GM23338 (cell line): ENCODE measurements around the gene DDX54. TPM values are rescaled to one million over a fixed set of nuclear protein-coding genes. Genes with fewer than 3 reads are reported as not detected.
"Not testable (repeated sequence)": the region's sequence is repeated elsewhere in the genome, so short reads cannot be mapped to it uniquely, and the experiment has no call there.

Experiments used
- ATAC-seq: fragments of 200-7000 bp; cut with Tn5 transposase; 3 replicates; pipeline ENCODE4 v1.9.1; 2020
- DNase-seq: peaks from one replicate; pipeline ENCODE4 v3.0.0-alpha.2; 2015; ENCODE audit warnings: low spot score
- H2AFZ ChIP-seq: fragments of 200-600 bp; sonication (generic); 2 replicates; pipeline ENCODE4 v1.8.0; 2016; ENCODE audit warnings: antibody characterized with exemption, mild to moderate bottlenecking, moderate library complexity
- H3F3A ChIP-seq: fragments of 200-600 bp; sonication (generic); replicated peaks from 2 replicates; pipeline ENCODE4 v1.8.0; 2017; ENCODE audit warnings: antibody characterized with exemption, mixed run types, low read depth
- H3K27ac ChIP-seq: fragments of 200-600 bp; sonication (generic); 2 replicates; pipeline ENCODE4 v1.6.1; 2016; ENCODE audit warnings: low read depth
- H3K27me3 ChIP-seq: fragments of 200-600 bp; sonication (generic); 2 replicates; pipeline ENCODE4 v1.8.0; 2016; ENCODE audit warnings: mild to moderate bottlenecking, mixed run types, moderate library complexity; ENCODE audit not compliant: insufficient read depth
- H3K36me3 ChIP-seq: fragments of 200-600 bp; sonication (generic); 2 replicates; pipeline ENCODE4 v1.8.0; 2016; ENCODE audit warnings: mild to moderate bottlenecking; ENCODE audit not compliant: insufficient read depth
- H3K4me1 ChIP-seq: fragments of 200-600 bp; sonication (generic); 2 replicates; pipeline ENCODE4 v1.8.0; 2016; ENCODE audit warnings: mild to moderate bottlenecking, moderate library complexity; ENCODE audit not compliant: insufficient read depth
- H3K4me2 ChIP-seq: fragments of 200-600 bp; sonication (generic); 2 replicates; pipeline ENCODE4 v1.7.1; 2017; ENCODE audit warnings: mixed run types
- H3K4me3 ChIP-seq: fragments of 200-600 bp; sonication (generic); 2 replicates; pipeline ENCODE4 v1.6.1; 2016; ENCODE audit warnings: mixed run types
- H3K79me2 ChIP-seq: fragments of 200-600 bp; sonication (generic); replicated peaks from 2 replicates; pipeline ENCODE4 v1.8.0; 2017; ENCODE audit warnings: mild to moderate bottlenecking; ENCODE audit not compliant: insufficient read depth
- H3K9me2 ChIP-seq: fragments of 200-600 bp; sonication (generic); 2 replicates; pipeline ENCODE4 v1.8.0; 2017; ENCODE audit not compliant: insufficient read depth
- H4K20me1 ChIP-seq: fragments of 200-600 bp; sonication (generic); replicated peaks from 2 replicates; pipeline ENCODE4 v1.8.0; 2017; ENCODE audit warnings: mild to moderate bottlenecking; ENCODE audit not compliant: insufficient read depth
- H3K27ac Mint-ChIP-seq: 2 replicates; pipeline ENCODE4 v1.8.0; 2020; ENCODE audit warnings: inconsistent platforms, mild to moderate bottlenecking, moderate library complexity, mixed read lengths
- H3K27me3 Mint-ChIP-seq: 3 replicates; pipeline ENCODE4 v1.8.0; 2022; ENCODE audit warnings: low read depth, mild to moderate bottlenecking, moderate library complexity, mixed read lengths, inconsistent platforms; ENCODE audit not compliant: insufficient read depth, poor library complexity
- H3K36me3 Mint-ChIP-seq: 3 replicates; pipeline ENCODE4 v1.8.0; 2021; ENCODE audit warnings: low read depth, mild to moderate bottlenecking, inconsistent platforms, moderate library complexity, mixed read lengths
- H3K4me1 Mint-ChIP-seq: 3 replicates; pipeline ENCODE4 v1.8.0; 2020; ENCODE audit warnings: mild to moderate bottlenecking, inconsistent platforms, mixed read lengths
- H3K4me3 Mint-ChIP-seq: 3 replicates; pipeline ENCODE4 v1.8.0; 2021; ENCODE audit warnings: moderate library complexity, mild to moderate bottlenecking, inconsistent platforms, mixed read lengths
- H3K9me3 Mint-ChIP-seq: 3 replicates; pipeline ENCODE4 v1.8.0; 2020; ENCODE audit warnings: moderate library complexity, mild to moderate bottlenecking, inconsistent platforms, mixed read lengths
- CREB1 ChIP-seq: fragments of 250-450 bp; sonication (Bioruptor Pico); IDR thresholded peaks from 2 replicates; pipeline ENCODE4 v1.5.0; 2020; ENCODE audit warnings: low read depth, mild to moderate bottlenecking, moderate library complexity
- CTCF ChIP-seq, 2 experiments: fragments of 200-600 bp in 1 of 2; sonication (generic) in 1 of 2; conservative IDR thresholded peaks; 2 replicates each; pipeline versions ENCODE4 v1.5.1 to v1.6.1; 2016 to 2017; ENCODE audit warnings: antibody characterized with exemption in 2 of 2, low read depth in 2 of 2, mild to moderate bottlenecking in 2 of 2, moderate library complexity in 1 of 2
- ETS1 ChIP-seq: IDR thresholded peaks from 2 replicates; pipeline ENCODE4 v1.6.1; 2016; ENCODE audit warnings: antibody characterized with exemption
- EZH2 ChIP-seq: fragments of 200-600 bp; sonication (generic); IDR thresholded peaks from one replicate; pipeline ENCODE4 v1.8.0; 2017; ENCODE audit warnings: antibody characterized with exemption, mild to moderate bottlenecking, low read depth; ENCODE audit not compliant: unreplicated experiment
- EZH2phosphoT487 ChIP-seq: fragments of 200-600 bp; sonication (generic); IDR thresholded peaks from one replicate; pipeline ENCODE4 v1.8.1; 2018; ENCODE audit warnings: antibody characterized with exemption; ENCODE audit not compliant: unreplicated experiment
- NANOG ChIP-seq: IDR thresholded peaks from 2 replicates; pipeline ENCODE4 v1.6.1; 2016; ENCODE audit warnings: antibody characterized with exemption, borderline replicate concordance
- POLR2AphosphoS5 ChIP-seq: IDR thresholded peaks from 2 replicates; pipeline ENCODE4 v1.6.1; 2016; ENCODE audit warnings: antibody characterized with exemption, low read depth
- REST ChIP-seq: IDR thresholded peaks from one replicate; pipeline ENCODE4 v1.6.1; 2018; ENCODE audit warnings: antibody characterized with exemption; ENCODE audit not compliant: unreplicated experiment
- STAT1 ChIP-seq: IDR thresholded peaks from one replicate; pipeline ENCODE4 v1.6.1; 2016; ENCODE audit warnings: antibody characterized with exemption; ENCODE audit not compliant: unreplicated experiment
- ZNF331 ChIP-seq: fragments of 250-450 bp; sonication (Bioruptor Pico); IDR thresholded peaks from 2 replicates; pipeline ENCODE4 v1.5.0; 2020; ENCODE audit warnings: low read depth, mild to moderate bottlenecking, moderate library complexity
- polyA plus RNA-seq: library from polyadenylated mRNA; unstranded; fragments of >200 nt; fragmentation: Nextera tagmentation; extraction: Ambion mirVana; gene quantifications from 2 replicates; pipeline ENCODE4 v1.2.1, GENCODE V29; 2016
- total RNA-seq: library from RNA; depleted of rRNA; stranded (reverse); fragments of >200 nt; shearing (Covaris generic); gene quantifications from 2 replicates; pipeline ENCODE4 v1.2.3, GENCODE V29; 2014

Gene DDX54
- total and polyA plus RNA-seq, 2 experiments from 2014 or later: 84.1 to 89.4 TPM

- TF ChIP-seq CTCF (conservative IDR thresholded peaks at IDR 0.05; ENCODE audit: low read depth in 2 of 2) (no peak), NANOG (no peak), ETS1 (no peak), ZNF331 (CRISPR knock-in tag) (no peak), EZH2 (no peak), EZH2phosphoT487 (no peak), REST (no peak), STAT1 (no peak), POLR2AphosphoS5 (no peak), CREB1 (CRISPR knock-in tag) (no peak)
Measured at GRCh38 chr12:113142173-113142885, 42.9 kb downstream of the DDX54 start (continued).

- not testable (repeated sequence) for H3K9me2 ChIP-seq
Measured at GRCh38 chr12:113141716-113142115, 43.6 kb downstream of the DDX54 start.

More at GRCh38 chr12:113141716-113142115, 43.6 kb downstream of the DDX54 start:
- H4K20me1 ChIP-seq, H3K4me1 ChIP-seq, H3K4me3 ChIP-seq, H3K27ac ChIP-seq, H3K4me2 ChIP-seq, H3K27me3 Mint-ChIP-seq, H3K79me2 ChIP-seq, ATAC-seq, H3K9me3 Mint-ChIP-seq, H3K36me3 Mint-ChIP-seq, H3K4me1 Mint-ChIP-seq, H3K27ac Mint-ChIP-seq, H3K4me3 Mint-ChIP-seq, H2AFZ ChIP-seq, DNase-seq, H3K36me3 ChIP-seq, H3F3A ChIP-seq, H3K27me3 ChIP-seq: not testable (repeated sequence)
